HG02973 (cell line): ENCODE measurements around the gene TM9SF1.

ENCODE experiments used
- ATAC-seq: cut with Tn5 transposase; IDR thresholded peaks from one replicate; pipeline ENCODE4 v1.9.1; 2021; ENCODE audit warnings: moderate library complexity; ENCODE audit not compliant: unreplicated experiment

TM9SF1 gene

GRCh38 chr14:24179961-24180796 lies 15.1 kb downstream of the TM9SF1 start:
- no peak for ATAC-seq

- no peak for ATAC-seq
Measured at GRCh38 chr14:24179294-24179960, 15.8 kb downstream of the TM9SF1 start.

GRCh38 chr14:24178399-24179178 lies 16.7 kb downstream of the TM9SF1 start:
- no peak for ATAC-seq

DNA sequence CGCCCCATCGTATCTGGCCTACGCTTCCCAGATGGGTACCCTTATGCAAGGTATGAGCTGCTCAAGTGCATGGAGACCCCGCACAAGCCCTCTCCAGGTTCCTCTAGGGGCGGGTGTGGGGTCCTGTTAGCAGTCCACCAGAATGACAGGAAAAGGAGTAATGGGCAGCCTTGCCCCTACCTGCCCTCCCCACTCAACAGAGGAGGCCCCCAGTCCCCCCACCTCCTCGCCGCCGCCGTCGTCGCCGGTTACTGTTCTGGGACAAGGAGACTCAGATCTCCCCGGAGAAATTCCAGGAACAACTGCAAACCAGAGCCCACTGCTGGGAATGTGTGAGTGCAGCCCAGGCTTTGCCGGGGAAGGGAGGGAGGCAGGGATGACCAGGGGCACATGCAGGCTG lies 17.4 kb downstream of the TM9SF1 start:
- ATAC-seq = no peak

DNA sequence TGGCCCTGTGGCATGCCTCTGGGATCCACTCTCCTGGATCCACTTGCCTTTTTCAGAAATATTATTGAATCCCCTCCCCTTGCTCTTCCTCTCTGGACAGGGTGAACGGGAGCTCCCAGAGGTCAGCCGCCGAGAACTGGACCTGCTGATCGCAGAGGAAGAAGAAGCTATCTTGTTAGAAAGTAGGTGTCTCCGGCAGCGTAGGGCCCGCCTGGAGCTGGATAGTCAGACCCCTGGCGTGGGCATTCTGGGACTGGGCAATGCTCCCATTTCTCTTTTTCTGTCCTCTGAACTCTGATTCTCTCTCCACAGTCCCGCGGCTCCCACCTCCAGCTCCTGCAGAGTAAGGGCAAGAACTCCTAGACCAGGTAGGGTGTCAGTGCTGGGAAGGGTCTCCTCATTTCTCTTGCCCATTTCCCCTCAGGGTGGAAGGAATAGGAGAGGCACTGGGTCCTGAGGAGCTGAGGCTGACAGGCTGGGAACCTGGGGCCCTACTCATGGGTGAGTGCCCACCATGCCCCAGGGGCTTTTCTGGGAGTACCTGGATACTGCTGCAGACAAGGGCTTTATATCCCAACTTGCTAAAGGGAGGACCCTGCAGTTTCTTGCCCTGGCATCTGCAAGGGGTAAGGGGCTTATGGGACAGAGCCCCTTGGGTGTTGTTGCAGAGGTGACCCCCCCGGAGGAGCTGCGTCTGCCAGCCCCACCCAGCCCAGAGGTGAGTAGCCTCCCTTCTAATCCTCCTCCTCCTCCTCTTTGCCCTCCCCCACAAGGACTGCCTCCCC lies 18.0 kb downstream of the TM9SF1 start:
- ATAC-seq = no peak

DNA sequence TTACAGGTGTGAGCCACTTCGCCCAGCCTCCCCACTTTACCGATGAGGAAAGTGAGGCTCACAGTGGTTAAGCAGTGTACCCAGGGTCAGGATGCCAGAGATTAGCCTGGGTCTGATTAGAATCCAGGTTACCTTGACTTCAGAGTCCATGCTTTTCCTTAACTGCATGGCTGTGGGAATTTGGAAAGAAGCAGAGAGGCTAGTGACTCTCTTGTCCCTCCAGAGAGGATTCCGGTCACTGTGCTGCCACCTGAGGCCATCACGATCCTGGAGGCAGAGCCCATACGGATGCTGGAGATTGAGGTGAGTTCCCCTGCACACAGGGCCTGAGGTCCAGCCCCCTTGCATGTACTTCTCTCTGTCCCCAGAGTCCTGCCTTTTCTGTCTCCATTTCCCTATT lies 18.6 kb downstream of the TM9SF1 start:
- ATAC-seq = no peak

GRCh38 chr14:24172871-24173281 lies 22.4 kb downstream of the TM9SF1 start:
- no peak for ATAC-seq

DNA sequence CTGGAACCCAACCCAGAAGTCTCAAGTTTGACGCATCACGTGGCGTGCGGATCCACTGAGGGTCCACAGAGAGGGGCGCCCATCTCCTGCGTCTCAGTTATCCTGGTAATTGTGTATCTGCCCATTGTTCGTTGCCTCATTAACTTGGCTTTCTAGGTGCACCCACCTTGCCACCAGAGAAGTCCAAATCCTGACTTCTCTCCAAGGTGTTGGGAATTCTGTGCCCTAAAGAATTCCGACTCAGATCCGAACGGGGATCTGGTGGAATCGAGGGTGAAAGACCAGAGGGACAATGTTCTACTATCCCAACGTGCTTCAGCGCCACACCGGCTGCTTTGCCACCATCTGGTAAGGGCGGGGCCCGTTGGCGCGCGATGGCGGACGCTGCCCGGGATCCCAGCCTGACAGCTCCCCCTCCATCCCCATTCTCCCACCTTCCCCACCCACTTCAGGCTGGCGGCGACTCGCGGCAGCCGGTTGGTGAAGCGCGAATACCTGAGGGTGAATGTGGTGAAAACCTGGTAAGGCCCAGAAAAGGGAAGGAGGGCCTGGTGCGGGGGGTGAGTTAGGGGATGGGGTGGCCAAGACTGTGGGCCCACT lies 22.9 kb downstream of the TM9SF1 start:
- ATAC-seq = no peak

GRCh38 chr14:24171422-24172260 lies 23.6 kb downstream of the TM9SF1 start, which contains the start of gene REC8:
REC8 (plus strand) TSS chr14:24172080; CDS start chr14:24172553, 473 bp downstream.
- peak; percentile 60 for ATAC-seq

GRCh38 chr14:24167469-24168114 lies 27.6 kb downstream of the TM9SF1 start:
- no peak for ATAC-seq

GRCh38 chr14:24165785-24166184 lies 29.5 kb downstream of the TM9SF1 start:
- no peak for ATAC-seq

DNA sequence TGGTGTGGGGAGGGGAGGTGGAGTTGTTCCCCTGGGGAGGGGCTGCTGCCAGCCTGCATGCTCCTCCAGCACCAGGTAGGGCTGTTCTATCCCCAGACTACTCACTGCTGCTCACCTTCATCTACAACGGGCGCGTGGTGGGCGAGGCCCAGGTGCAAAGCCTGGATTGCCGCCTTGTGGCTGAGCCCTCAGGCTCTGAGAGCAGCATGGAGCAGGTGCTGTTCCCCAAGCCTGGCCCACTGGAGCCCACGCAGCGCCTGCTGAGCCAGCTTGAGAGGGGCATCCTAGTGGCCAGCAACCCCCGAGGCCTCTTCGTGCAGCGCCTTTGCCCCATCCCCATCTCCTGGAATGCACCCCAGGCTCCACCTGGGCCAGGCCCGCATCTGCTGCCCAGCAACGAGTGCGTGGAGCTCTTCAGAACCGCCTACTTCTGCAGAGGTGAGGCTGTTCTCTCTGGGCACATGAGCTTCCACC lies 30.7 kb downstream of the TM9SF1 start:
- ATAC-seq = no peak

GRCh38 chr14:24162093-24162492 lies 33.1 kb downstream of the TM9SF1 start:
- ATAC-seq = no peak

DNA sequence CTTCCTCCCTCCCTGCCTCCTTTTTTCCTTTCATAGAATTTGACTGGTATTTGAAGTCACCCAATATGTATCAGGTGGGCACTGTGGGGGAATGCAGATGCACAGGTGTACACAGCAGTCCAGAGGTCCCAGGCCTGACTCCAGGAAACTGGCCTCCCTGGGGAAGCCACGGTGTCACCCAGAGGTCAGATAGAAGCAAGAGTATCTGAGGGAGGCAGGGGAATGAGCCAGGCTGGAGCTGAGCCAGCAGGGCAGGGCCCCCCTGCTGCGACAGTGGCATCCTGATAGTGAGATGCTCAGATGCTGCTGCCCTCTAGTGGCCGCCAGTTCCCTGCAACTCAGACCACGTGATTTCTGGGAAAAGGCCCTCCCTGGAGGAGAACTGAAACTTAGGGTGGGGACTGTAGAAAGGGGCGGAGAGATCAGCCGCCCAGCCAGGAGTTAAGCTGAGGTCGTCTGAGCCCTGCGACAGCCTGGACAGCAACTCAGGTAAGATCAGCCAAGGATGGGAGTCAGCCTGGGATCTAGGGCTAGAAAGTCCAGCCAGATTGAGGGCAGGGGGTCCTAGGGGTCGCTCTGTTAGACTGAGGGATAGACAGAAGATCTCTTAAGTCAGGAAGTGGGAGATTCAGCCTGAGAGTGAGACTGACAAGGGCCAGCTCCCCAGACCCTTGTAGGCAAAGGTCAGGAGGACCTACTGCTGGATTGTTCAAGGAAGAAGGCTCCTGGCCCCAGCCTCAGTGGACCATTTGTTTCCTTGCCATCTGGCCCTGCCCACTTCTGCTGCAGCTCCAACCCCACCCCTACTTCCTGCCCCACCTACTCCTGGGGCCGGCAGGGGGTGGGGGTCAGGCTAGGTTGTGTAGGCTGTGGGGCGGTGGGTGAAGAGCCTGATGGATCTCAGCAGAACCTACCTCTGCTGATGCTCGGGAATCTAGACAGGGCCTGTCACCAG lies 34.1 kb downstream of the TM9SF1 start, which contains the start of gene IRF9:
Gene IRF9 (plus strand): TSS at position 416 of the 955 bp plus-strand sequence. CDS start 880 bp downstream, outside the sequence.
- peak; percentile 70 for ATAC-seq

- no peak for ATAC-seq
Measured at GRCh38 chr14:24160499-24160849, 34.8 kb downstream of the TM9SF1 start.

- ATAC-seq = no peak
Measured at GRCh38 chr14:24159777-24160498, 35.3 kb downstream of the TM9SF1 start.

GRCh38 chr14:24157331-24157730 lies 37.9 kb downstream of the TM9SF1 start:
- ATAC-seq = no peak
